ENCODE measurements around the gene KCNQ5. TPM values are rescaled to one million over a fixed set of nuclear protein-coding genes. Genes with fewer than 3 reads are reported as not detected.

KCNQ5 gene
- total RNA-seq, 1 experiment from 2014 or later = not detected

GRCh38 chr6:72689107-72689954 is 67.5 kb downstream of the KCNQ5 start:
- Histone ChIP-seq H3K4me3 (replicated peaks in 1 of 2; ENCODE audit: low read depth in 1 of 2, low read length in 2 of 2) (no peak overlapping the region), H3K79me2 (ENCODE audit: insufficient read depth, low read length) (no peaks in the 10 kb centered on the region), H2AFZ (ENCODE audit: low read depth, low read length, poor library complexity, severe bottlenecking) (no peak overlapping the region), H3K9me3 (ENCODE audit: control insufficient read depth in 1 of 2, insufficient read depth in 1 of 2, low read depth in 1 of 2, low read length in 2 of 2) (no peaks in the 10 kb centered on the region), H3K36me3 (ENCODE audit: control insufficient read depth in 1 of 2, insufficient read depth in 2 of 2, low read length in 2 of 2) (no peaks in the 10 kb centered on the region), H3K9ac (ENCODE audit: low read length) (no peak overlapping the region), H3K27me3 (ENCODE audit: insufficient read depth, low read length) (peaks cover 17% of the 10 kb centered on the region; the same call in 1 of the 2 replicates), H3K27ac (ENCODE audit: low read depth, low read length) (no peak overlapping the region), H3K4me1 (ENCODE audit: control insufficient read depth in 1 of 2, insufficient read depth in 2 of 2, low read length in 2 of 2) (no peaks in the 10 kb centered on the region), H3K4me2 (ENCODE audit: low read length) (no peak overlapping the region), H3K9me2 (ENCODE audit: insufficient read depth) (no peaks in the 10 kb centered on the region), H4K20me1 (ENCODE audit: insufficient read depth) (no peaks in the 10 kb centered on the region)
- BruUV-seq (replicated peaks) = no TSS peak
- intact Hi-C loops (cut with micrococcal nuclease) = no loop called here
- TF ChIP-seq, protein P1, sequence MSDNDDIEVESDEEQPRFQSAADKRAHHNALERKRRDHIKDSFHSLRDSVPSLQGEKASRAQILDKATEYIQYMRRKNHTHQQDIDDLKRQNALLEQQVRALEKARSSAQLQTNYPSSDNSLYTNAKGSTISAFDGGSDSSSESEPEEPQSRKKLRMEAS (IDR thresholded peaks at IDR 0.05) = no peak
- TF ChIP-seq REST (IDR thresholded peaks at IDR 0.05; ENCODE audit: low read depth) (no peak), SP1 (IDR thresholded peaks at IDR 0.05; ENCODE audit: low read depth) (no peak), POLR2AphosphoS5 (IDR thresholded peaks at IDR 0.05; ENCODE audit: low read depth, low read length) (no peak), ZBTB33 (IDR thresholded peaks at IDR 0.05; ENCODE audit: extremely low read depth, insufficient replicate concordance, low read length) (no peak), ELF1 (IDR thresholded peaks at IDR 0.05; ENCODE audit: borderline replicate concordance, low read depth) (no peak), EGR1 (IDR thresholded peaks at IDR 0.05; ENCODE audit: low read depth) (no peak)
- TF ChIP-seq, protein P2, sequence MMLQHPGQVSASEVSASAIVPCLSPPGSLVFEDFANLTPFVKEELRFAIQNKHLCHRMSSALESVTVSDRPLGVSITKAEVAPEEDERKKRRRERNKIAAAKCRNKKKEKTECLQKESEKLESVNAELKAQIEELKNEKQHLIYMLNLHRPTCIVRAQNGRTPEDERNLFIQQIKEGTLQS (IDR thresholded peaks at IDR 0.05) = no peak
- ChIA-PET POLR2A (no interaction called here), CTCF (interaction anchor here (0.7 kb wide), 1 partner anchor 489 kb away, joined by 3 read pairs; no protein-coding TSS in a partner anchor), RAD21 (ENCODE audit: low non-redundant PET in 1 of 2, low total read pairs in 2 of 2, uncharacterized antibody in 2 of 2, unreplicated experiment in 2 of 2) (no interaction called here)
- no peak for ATAC-seq
- no peak for DNase-seq (ENCODE audit: low read depth, low spot score)

Measured in HCT116 (cell line).